GM18517 (cell line): ENCODE data around the gene CELF4.

Source experiments
- ATAC-seq: cut with Tn5 transposase; IDR thresholded peaks from one replicate; pipeline ENCODE4 v1.9.1; 2021; ENCODE audit warnings: mild to moderate bottlenecking, moderate library complexity; ENCODE audit not compliant: unreplicated experiment

Gene CELF4

GRCh38 chr18:37497853-37498518 lies 67.6 kb downstream of the CELF4 start:
- no peak for ATAC-seq

GRCh38 chr18:37496568-37496967 lies 69.0 kb downstream of the CELF4 start:
- no peak for ATAC-seq

GRCh38 chr18:37495354-37495753 lies 70.2 kb downstream of the CELF4 start:
- ATAC-seq = no peak

GRCh38 chr18:37494406-37494805 lies 71.2 kb downstream of the CELF4 start:
- no peak for ATAC-seq

GRCh38 chr18:37493352-37493935 lies 72.2 kb downstream of the CELF4 start:
- ATAC-seq = no peak

- no peak for ATAC-seq
Observed at GRCh38 chr18:37492952-37493351, 72.6 kb downstream of the CELF4 start.

GRCh38 chr18:37491526-37491925 lies 74.1 kb downstream of the CELF4 start:
- no peak for ATAC-seq

GRCh38 chr18:37489998-37490397 lies 75.6 kb downstream of the CELF4 start:
- no peak for ATAC-seq

GRCh38 chr18:37489011-37489410 lies 76.6 kb downstream of the CELF4 start:
- no peak for ATAC-seq

- ATAC-seq = no peak
Observed at GRCh38 chr18:37487400-37487867, 78.2 kb downstream of the CELF4 start.

GRCh38 chr18:37486848-37487247 lies 78.8 kb downstream of the CELF4 start:
- ATAC-seq = no peak

GRCh38 chr18:37484983-37485834 lies 80.4 kb downstream of the CELF4 start:
- no peak for ATAC-seq

- ATAC-seq = no peak
Observed at GRCh38 chr18:37483984-37484819, 81.4 kb downstream of the CELF4 start.

GRCh38 chr18:37483221-37483971 lies 82.2 kb downstream of the CELF4 start:
- ATAC-seq = no peak

GRCh38 chr18:37482433-37482832 lies 83.2 kb downstream of the CELF4 start:
- no peak for ATAC-seq

GRCh38 chr18:37482002-37482401 lies 83.6 kb downstream of the CELF4 start:
- ATAC-seq = no peak

- ATAC-seq = no peak
Observed at GRCh38 chr18:37481491-37481890, 84.1 kb downstream of the CELF4 start.

GRCh38 chr18:37481072-37481471 lies 84.5 kb downstream of the CELF4 start:
- no peak for ATAC-seq

GRCh38 chr18:37476611-37477295 lies 88.8 kb downstream of the CELF4 start:
- ATAC-seq = no peak

- ATAC-seq = no peak
Observed at GRCh38 chr18:37476182-37476581, 89.4 kb downstream of the CELF4 start.
